ENCODE results near the gene PIBF1. TPM values are rescaled to one million over a fixed set of nuclear protein-coding genes. Genes with fewer than 3 reads are reported as not detected.
A peak's percentile ranks its signal among the peaks of the same experiment; 100 is the strongest.

Gene PIBF1, protein sequence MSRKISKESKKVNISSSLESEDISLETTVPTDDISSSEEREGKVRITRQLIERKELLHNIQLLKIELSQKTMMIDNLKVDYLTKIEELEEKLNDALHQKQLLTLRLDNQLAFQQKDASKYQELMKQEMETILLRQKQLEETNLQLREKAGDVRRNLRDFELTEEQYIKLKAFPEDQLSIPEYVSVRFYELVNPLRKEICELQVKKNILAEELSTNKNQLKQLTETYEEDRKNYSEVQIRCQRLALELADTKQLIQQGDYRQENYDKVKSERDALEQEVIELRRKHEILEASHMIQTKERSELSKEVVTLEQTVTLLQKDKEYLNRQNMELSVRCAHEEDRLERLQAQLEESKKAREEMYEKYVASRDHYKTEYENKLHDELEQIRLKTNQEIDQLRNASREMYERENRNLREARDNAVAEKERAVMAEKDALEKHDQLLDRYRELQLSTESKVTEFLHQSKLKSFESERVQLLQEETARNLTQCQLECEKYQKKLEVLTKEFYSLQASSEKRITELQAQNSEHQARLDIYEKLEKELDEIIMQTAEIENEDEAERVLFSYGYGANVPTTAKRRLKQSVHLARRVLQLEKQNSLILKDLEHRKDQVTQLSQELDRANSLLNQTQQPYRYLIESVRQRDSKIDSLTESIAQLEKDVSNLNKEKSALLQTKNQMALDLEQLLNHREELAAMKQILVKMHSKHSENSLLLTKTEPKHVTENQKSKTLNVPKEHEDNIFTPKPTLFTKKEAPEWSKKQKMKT
- total RNA-seq (ENCODE audit: unreplicated experiment), result 20.3 TPM
- long read RNA-seq, partial matches to known transcripts, result 2 of 7 reads
- long read RNA-seq, other reads (novel, unspliced or antisense), result 1 of 7 reads

DNA sequence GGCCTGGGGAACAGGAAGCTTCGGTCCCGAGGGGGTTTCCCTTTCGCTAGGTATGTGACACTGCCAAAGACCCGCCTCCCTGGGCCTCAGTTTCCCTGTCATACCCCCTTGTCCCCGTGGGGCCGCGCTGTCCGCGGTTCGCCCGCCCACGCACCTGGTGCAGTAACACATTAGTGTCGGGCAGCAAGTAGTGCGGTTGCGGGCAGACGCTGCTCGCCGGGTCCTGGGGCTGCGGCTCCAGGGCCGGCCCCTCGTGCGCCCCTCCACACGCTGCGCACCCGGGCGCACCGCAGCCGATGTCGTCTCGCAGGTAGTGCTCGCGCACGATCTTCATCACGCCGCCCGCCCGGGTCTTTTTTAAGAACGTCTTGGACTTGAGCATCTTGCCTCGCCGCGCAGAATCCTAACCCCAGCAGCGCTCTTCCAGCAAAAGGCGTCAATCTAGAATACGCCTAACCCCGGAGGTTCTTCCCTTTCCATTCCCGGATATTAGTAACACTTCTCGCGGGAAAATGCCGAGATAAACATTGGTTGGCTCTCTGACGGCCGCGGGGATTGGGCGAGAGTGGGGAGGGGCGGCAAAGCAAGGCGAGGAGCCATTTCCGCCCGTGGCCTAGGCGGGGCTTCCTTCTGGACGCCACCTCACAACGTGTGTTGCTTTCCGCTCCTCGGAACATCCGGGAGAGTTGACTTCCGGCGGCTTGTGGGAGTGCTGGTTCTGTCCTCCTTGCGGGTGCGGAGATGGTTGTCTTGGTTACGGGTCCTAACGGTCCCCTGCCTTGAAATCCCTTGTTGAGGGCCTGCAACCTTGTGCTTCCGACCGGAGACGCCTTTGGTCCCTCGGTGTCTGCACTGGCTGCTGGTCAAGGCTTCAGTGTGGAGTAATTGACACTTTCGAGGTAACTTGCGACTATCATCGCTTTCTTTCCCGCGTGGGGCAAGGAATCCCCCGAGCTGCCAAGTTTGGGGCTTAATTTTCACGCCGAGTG is at the start of gene PIBF1, which contains the start of gene DIS3:
Gene PIBF1, plus strand, starts transcription at position 683 of the 989 bp plus-strand sequence. CDS start 1,337 bp downstream, outside the sequence.
Gene DIS3, minus strand, starts transcription at position 450 of the 989 bp plus-strand sequence. Its CDS starts 68 bp downstream, at position 382.
- Mint-ChIP-seq H3K27me3 (ENCODE audit: unreplicated experiment) (peaks cover 2% of the 10 kb centered on the region), H3K4me3 (ENCODE audit: unreplicated experiment) (peak within 1 kb of the TSS; percentile 99), H3K9me3 (ENCODE audit: unreplicated experiment) (peaks cover 7% of the 10 kb centered on the region), H3K4me1 (ENCODE audit: low read depth, unreplicated experiment) (peaks cover 14% of the 10 kb centered on the region), H3K27ac (ENCODE audit: unreplicated experiment) (peak within 1 kb of the TSS; percentile 91), H3K36me3 (ENCODE audit: unreplicated experiment) (no peaks in the 10 kb centered on the region)
- TF ChIP-seq, protein P1, sequence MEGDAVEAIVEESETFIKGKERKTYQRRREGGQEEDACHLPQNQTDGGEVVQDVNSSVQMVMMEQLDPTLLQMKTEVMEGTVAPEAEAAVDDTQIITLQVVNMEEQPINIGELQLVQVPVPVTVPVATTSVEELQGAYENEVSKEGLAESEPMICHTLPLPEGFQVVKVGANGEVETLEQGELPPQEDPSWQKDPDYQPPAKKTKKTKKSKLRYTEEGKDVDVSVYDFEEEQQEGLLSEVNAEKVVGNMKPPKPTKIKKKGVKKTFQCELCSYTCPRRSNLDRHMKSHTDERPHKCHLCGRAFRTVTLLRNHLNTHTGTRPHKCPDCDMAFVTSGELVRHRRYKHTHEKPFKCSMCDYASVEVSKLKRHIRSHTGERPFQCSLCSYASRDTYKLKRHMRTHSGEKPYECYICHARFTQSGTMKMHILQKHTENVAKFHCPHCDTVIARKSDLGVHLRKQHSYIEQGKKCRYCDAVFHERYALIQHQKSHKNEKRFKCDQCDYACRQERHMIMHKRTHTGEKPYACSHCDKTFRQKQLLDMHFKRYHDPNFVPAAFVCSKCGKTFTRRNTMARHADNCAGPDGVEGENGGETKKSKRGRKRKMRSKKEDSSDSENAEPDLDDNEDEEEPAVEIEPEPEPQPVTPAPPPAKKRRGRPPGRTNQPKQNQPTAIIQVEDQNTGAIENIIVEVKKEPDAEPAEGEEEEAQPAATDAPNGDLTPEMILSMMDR (IDR thresholded peaks at IDR 0.05; ENCODE audit: partially characterized antibody, unreplicated experiment), result no peak
- peak; percentile 98 for DNase-seq

DNA sequence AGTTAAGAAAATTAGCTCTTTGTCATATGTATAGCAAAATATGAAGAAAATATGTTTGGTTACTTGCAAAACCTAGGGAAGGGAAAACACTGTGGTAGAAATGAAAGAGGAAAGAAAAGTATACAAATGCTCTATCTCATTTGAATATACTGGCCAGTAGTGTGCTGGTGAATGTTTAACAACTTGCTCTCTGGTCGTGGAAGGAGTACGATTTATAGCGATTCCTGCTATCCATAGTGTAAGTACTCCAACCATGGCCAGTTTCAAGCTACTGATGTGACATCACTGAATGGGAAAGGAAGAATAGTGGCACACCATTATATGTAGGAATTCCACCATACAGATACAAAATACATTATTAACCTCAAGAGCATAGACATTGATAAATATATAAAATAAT is 44.9 kb upstream of the PIBF1 start:
- TF ChIP-seq, protein P1 (IDR thresholded peaks at IDR 0.05; ENCODE audit: partially characterized antibody, unreplicated experiment), result no peak
- Mint-ChIP-seq H3K9me3 (ENCODE audit: unreplicated experiment) (no peaks in the 10 kb centered on the region), H3K4me3 (ENCODE audit: unreplicated experiment) (no peak overlapping the region), H3K27me3 (ENCODE audit: unreplicated experiment) (no peaks in the 10 kb centered on the region), H3K27ac (ENCODE audit: unreplicated experiment) (no peak overlapping the region), H3K4me1 (ENCODE audit: low read depth, unreplicated experiment) (no peaks in the 10 kb centered on the region), H3K36me3 (ENCODE audit: unreplicated experiment) (no peaks in the 10 kb centered on the region)
- DNase-seq, result no peak

DNA sequence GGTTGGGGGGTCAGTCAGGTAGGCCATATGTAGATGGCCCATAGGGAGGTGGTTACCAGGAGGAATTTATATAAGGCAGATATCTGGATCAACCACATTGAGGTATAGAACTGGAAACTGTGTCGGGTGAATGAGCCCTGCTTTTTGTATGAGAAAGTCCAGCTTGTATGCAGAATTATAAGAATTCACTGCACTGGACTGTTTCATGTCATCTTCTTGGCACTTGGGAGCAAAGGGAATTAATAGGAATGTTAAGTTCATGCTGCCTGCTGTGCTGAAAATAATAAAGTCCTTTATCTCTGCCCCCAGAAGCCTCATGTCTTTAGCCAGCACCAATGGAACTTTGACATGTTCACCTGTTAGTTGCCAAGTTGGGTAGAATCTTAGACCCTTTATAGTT is 41.9 kb upstream of the PIBF1 start:
- Mint-ChIP-seq H3K4me3 (ENCODE audit: unreplicated experiment) (no peak overlapping the region), H3K27ac (ENCODE audit: unreplicated experiment) (no peak overlapping the region), H3K4me1 (ENCODE audit: low read depth, unreplicated experiment) (no peaks in the 10 kb centered on the region), H3K27me3 (ENCODE audit: unreplicated experiment) (no peaks in the 10 kb centered on the region), H3K9me3 (ENCODE audit: unreplicated experiment) (no peaks in the 10 kb centered on the region), H3K36me3 (ENCODE audit: unreplicated experiment) (no peaks in the 10 kb centered on the region)
- TF ChIP-seq, protein P1 (IDR thresholded peaks at IDR 0.05; ENCODE audit: partially characterized antibody, unreplicated experiment), result no peak
- DNase-seq, result no peak

DNA sequence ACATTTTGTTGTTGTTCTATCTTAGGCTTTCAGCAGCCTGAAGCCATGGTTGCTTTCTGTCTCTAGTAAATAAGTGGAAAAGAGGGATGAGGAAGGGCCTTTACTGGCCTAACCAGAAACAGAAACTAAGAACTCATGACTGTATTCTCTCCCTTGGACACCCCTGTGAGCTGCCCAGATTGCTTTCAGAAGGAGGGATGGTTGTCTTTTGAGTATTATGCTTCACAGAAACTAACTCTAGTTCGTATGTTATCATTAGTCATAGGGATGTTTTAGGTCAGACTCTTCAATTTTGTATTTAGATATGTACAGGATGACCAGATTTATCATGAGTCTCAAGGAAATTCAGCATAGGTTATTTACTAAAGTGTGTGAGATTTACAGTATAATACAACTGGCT is 36.7 kb upstream of the PIBF1 start:
- Mint-ChIP-seq H3K4me1 (ENCODE audit: low read depth, unreplicated experiment) (no peaks in the 10 kb centered on the region), H3K4me3 (ENCODE audit: unreplicated experiment) (no peak overlapping the region), H3K27ac (ENCODE audit: unreplicated experiment) (no peak overlapping the region), H3K9me3 (ENCODE audit: unreplicated experiment) (no peaks in the 10 kb centered on the region), H3K27me3 (ENCODE audit: unreplicated experiment) (no peaks in the 10 kb centered on the region), H3K36me3 (ENCODE audit: unreplicated experiment) (no peaks in the 10 kb centered on the region)
- TF ChIP-seq, protein P1 (IDR thresholded peaks at IDR 0.05; ENCODE audit: partially characterized antibody, unreplicated experiment), result no peak
- no peak for DNase-seq

All from glutamatergic neuron (in vitro differentiated cells).